Measurements from ENCODE around the gene ANKZF1.
A peak's percentile ranks its signal among the peaks of the same experiment; 100 is the strongest.

The ANKZF1 gene

GRCh38 chr2:219218732-219219701 is 10.6 kb upstream of the ANKZF1 start, which contains the start of gene ABCB6:
TSS of gene ABCB6 (minus strand) at chr2:219218958. CDS start at chr2:219218673, 285 bp downstream.
- Histone ChIP-seq H3K27ac (ENCODE audit: low read length) (peak within 1 kb of the TSS; percentile 90), H3K9me3 (ENCODE audit: control insufficient read depth in 2 of 2, low read length in 2 of 2) (no peaks in the 10 kb centered on the region), H3K4me1 (ENCODE audit: control insufficient read depth, insufficient read depth, low read length) (peaks cover 44% of the 10 kb centered on the region), H3K4me3 (ENCODE audit: low read length in 2 of 2) (peak within 1 kb of the TSS; percentile 73 to 80), H3K9ac (ENCODE audit: low read length in 2 of 2) (peak within 1 kb of the TSS; percentile 64 to 80), H3K27me3 (ENCODE audit: control insufficient read depth in 1 of 2, insufficient read depth in 2 of 2, low read length in 2 of 2) (no peaks in the 10 kb centered on the region), H3K36me3 (ENCODE audit: control insufficient read depth in 2 of 2, insufficient read depth in 2 of 2, low read length in 2 of 2) (peaks cover 45 to 57% of the 10 kb centered on the region in 2 donors)

GRCh38 chr2:219219784-219220532 is 9.6 kb upstream of the ANKZF1 start:
- Histone ChIP-seq H3K27ac (ENCODE audit: low read length) (peak overlapping the region; percentile 90), H3K36me3 (ENCODE audit: control insufficient read depth in 2 of 2, insufficient read depth in 2 of 2, low read length in 2 of 2) (peaks cover 47 to 57% of the 10 kb centered on the region in 2 donors)

GRCh38 chr2:219220652-219221402 is 8.8 kb upstream of the ANKZF1 start:
- H3K4me3 ChIP-seq (ENCODE audit: low read length in 2 of 2): no peak overlapping the region
- peaks cover 42% of the 10 kb centered on the region for H3K4me1 ChIP-seq (ENCODE audit: control insufficient read depth, insufficient read depth, low read length)
- no peak overlapping the region for H3K9ac ChIP-seq (ENCODE audit: low read length in 2 of 2)
- H3K27ac ChIP-seq (ENCODE audit: low read length): no peak overlapping the region
- no peaks in the 10 kb centered on the region for H3K9me3 ChIP-seq (ENCODE audit: control insufficient read depth in 2 of 2, low read length in 2 of 2)
- peaks cover 52 to 57% of the 10 kb centered on the region in 2 donors for H3K36me3 ChIP-seq (ENCODE audit: control insufficient read depth in 2 of 2, insufficient read depth in 2 of 2, low read length in 2 of 2)
- no peaks in the 10 kb centered on the region for H3K27me3 ChIP-seq (ENCODE audit: control insufficient read depth in 1 of 2, insufficient read depth in 2 of 2, low read length in 2 of 2)

More at GRCh38 chr2:219219784-219220532, 9.6 kb upstream of the ANKZF1 start:
- Histone ChIP-seq H3K4me1 (ENCODE audit: control insufficient read depth, insufficient read depth, low read length) (peaks cover 44% of the 10 kb centered on the region), H3K9ac (ENCODE audit: low read length in 2 of 2) (peak overlapping the region; percentile 60 to 80), H3K9me3 (ENCODE audit: control insufficient read depth in 2 of 2, low read length in 2 of 2) (no peaks in the 10 kb centered on the region), H3K27me3 (ENCODE audit: control insufficient read depth in 1 of 2, insufficient read depth in 2 of 2, low read length in 2 of 2) (no peaks in the 10 kb centered on the region), H3K4me3 (ENCODE audit: low read length in 2 of 2) (peak overlapping the region in 1 of 2 donors; percentile 80)

- Histone ChIP-seq H3K9me3 (ENCODE audit: control insufficient read depth in 2 of 2, low read length in 2 of 2) (no peaks in the 10 kb centered on the region), H3K36me3 (ENCODE audit: control insufficient read depth in 2 of 2, insufficient read depth in 2 of 2, low read length in 2 of 2) (peaks cover 54% of the 10 kb centered on the region in 2 donors), H3K9ac (ENCODE audit: low read length in 2 of 2) (no peak overlapping the region), H3K27ac (ENCODE audit: low read length) (no peak overlapping the region), H3K4me3 (ENCODE audit: low read length in 2 of 2) (no peak overlapping the region), H3K27me3 (ENCODE audit: control insufficient read depth in 1 of 2, insufficient read depth in 2 of 2, low read length in 2 of 2) (no peaks in the 10 kb centered on the region), H3K4me1 (ENCODE audit: control insufficient read depth, insufficient read depth, low read length) (peaks cover 32% of the 10 kb centered on the region)
These were observed 7.6 kb upstream of the ANKZF1 start for GRCh38 chr2:219221957-219222518.

- Histone ChIP-seq H3K36me3 (ENCODE audit: control insufficient read depth in 2 of 2, insufficient read depth in 2 of 2, low read length in 2 of 2) (peaks cover 54% of the 10 kb centered on the region in 2 donors), H3K9me3 (ENCODE audit: control insufficient read depth in 2 of 2, low read length in 2 of 2) (no peaks in the 10 kb centered on the region), H3K4me3 (ENCODE audit: low read length in 2 of 2) (no peak overlapping the region), H3K9ac (ENCODE audit: low read length in 2 of 2) (no peak overlapping the region), H3K27me3 (ENCODE audit: control insufficient read depth in 1 of 2, insufficient read depth in 2 of 2, low read length in 2 of 2) (no peaks in the 10 kb centered on the region), H3K27ac (ENCODE audit: low read length) (no peak overlapping the region), H3K4me1 (ENCODE audit: control insufficient read depth, insufficient read depth, low read length) (peaks cover 29% of the 10 kb centered on the region)
These were observed 5.6 kb upstream of the ANKZF1 start for GRCh38 chr2:219223831-219224610.

- Histone ChIP-seq H3K9me3 (ENCODE audit: control insufficient read depth in 2 of 2, low read length in 2 of 2) (no peaks in the 10 kb centered on the region), H3K4me3 (ENCODE audit: low read length in 2 of 2) (no peak overlapping the region), H3K27ac (ENCODE audit: low read length) (no peak overlapping the region), H3K9ac (ENCODE audit: low read length in 2 of 2) (peak overlapping the region in 1 of 2 donors; percentile 13), H3K36me3 (ENCODE audit: control insufficient read depth in 2 of 2, insufficient read depth in 2 of 2, low read length in 2 of 2) (peaks cover 47 to 48% of the 10 kb centered on the region in 2 donors), H3K27me3 (ENCODE audit: control insufficient read depth in 1 of 2, insufficient read depth in 2 of 2, low read length in 2 of 2) (no peaks in the 10 kb centered on the region), H3K4me1 (ENCODE audit: control insufficient read depth, insufficient read depth, low read length) (peaks cover 23% of the 10 kb centered on the region)
These were observed 4.3 kb upstream of the ANKZF1 start for GRCh38 chr2:219225350-219225749.

GRCh38 chr2:219228041-219228910 is 1.3 kb upstream of the ANKZF1 start:
- H3K36me3 ChIP-seq (ENCODE audit: control insufficient read depth in 2 of 2, insufficient read depth in 2 of 2, low read length in 2 of 2): peaks cover 35 to 37% of the 10 kb centered on the region in 2 donors
- peak overlapping the region; percentile 81 to 92 for H3K4me3 ChIP-seq (ENCODE audit: low read length in 2 of 2)
- no peaks in the 10 kb centered on the region for H3K27me3 ChIP-seq (ENCODE audit: control insufficient read depth in 1 of 2, insufficient read depth in 2 of 2, low read length in 2 of 2)
- peak overlapping the region; percentile 94 for H3K27ac ChIP-seq (ENCODE audit: low read length)
- peaks cover 27% of the 10 kb centered on the region for H3K4me1 ChIP-seq (ENCODE audit: control insufficient read depth, insufficient read depth, low read length)
- peak overlapping the region; percentile 90 to 96 for H3K9ac ChIP-seq (ENCODE audit: low read length in 2 of 2)
- H3K9me3 ChIP-seq (ENCODE audit: control insufficient read depth in 2 of 2, low read length in 2 of 2): no peaks in the 10 kb centered on the region

GRCh38 chr2:219228911-219229304 is 698 bp upstream of the ANKZF1 start:
- peaks cover 35 to 37% of the 10 kb centered on the region in 2 donors for H3K36me3 ChIP-seq (ENCODE audit: control insufficient read depth in 2 of 2, insufficient read depth in 2 of 2, low read length in 2 of 2)
- peak overlapping the region; percentile 81 to 92 for H3K4me3 ChIP-seq (ENCODE audit: low read length in 2 of 2)
- no peaks in the 10 kb centered on the region for H3K9me3 ChIP-seq (ENCODE audit: control insufficient read depth in 2 of 2, low read length in 2 of 2)
- H3K27me3 ChIP-seq (ENCODE audit: control insufficient read depth in 1 of 2, insufficient read depth in 2 of 2, low read length in 2 of 2): no peaks in the 10 kb centered on the region
- peak overlapping the region; percentile 90 to 96 for H3K9ac ChIP-seq (ENCODE audit: low read length in 2 of 2)
- H3K27ac ChIP-seq (ENCODE audit: low read length): peak overlapping the region; percentile 94
- H3K4me1 ChIP-seq (ENCODE audit: control insufficient read depth, insufficient read depth, low read length): peaks cover 27% of the 10 kb centered on the region

GRCh38 chr2:219230059-219230540 is 494 bp downstream of the ANKZF1 start:
- H3K36me3 ChIP-seq (ENCODE audit: control insufficient read depth in 2 of 2, insufficient read depth in 2 of 2, low read length in 2 of 2): peaks cover 35 to 37% of the 10 kb centered on the region in 2 donors
- H3K9me3 ChIP-seq (ENCODE audit: control insufficient read depth in 2 of 2, low read length in 2 of 2): no peaks in the 10 kb centered on the region
- H3K4me1 ChIP-seq (ENCODE audit: control insufficient read depth, insufficient read depth, low read length): peaks cover 27% of the 10 kb centered on the region
- peak overlapping the region; percentile 81 to 92 for H3K4me3 ChIP-seq (ENCODE audit: low read length in 2 of 2)
- peak overlapping the region; percentile 94 for H3K27ac ChIP-seq (ENCODE audit: low read length)
- H3K9ac ChIP-seq (ENCODE audit: low read length in 2 of 2): peak overlapping the region; percentile 67 to 87
- no peaks in the 10 kb centered on the region for H3K27me3 ChIP-seq (ENCODE audit: control insufficient read depth in 1 of 2, insufficient read depth in 2 of 2, low read length in 2 of 2)
